ENCODE results near the gene WDR90. TPM values are rescaled to one million over a fixed set of nuclear protein-coding genes. Genes with fewer than 3 reads are reported as not detected.

Gene WDR90
- total RNA-seq, 1 donor from 2014 or later, result 23.2 TPM

- Histone ChIP-seq H3K27me3 (no peaks in the 10 kb centered on the region), H3K36me3 (no peaks in the 10 kb centered on the region), H3K4me3 (no peak overlapping the region), H3K9me3 (no peaks in the 10 kb centered on the region), H3K27ac (peak overlapping the region; percentile 68), H3K4me1 (peaks cover 3% of the 10 kb centered on the region)
- ATAC-seq, result no peak
- TF ChIP-seq, protein P1, sequence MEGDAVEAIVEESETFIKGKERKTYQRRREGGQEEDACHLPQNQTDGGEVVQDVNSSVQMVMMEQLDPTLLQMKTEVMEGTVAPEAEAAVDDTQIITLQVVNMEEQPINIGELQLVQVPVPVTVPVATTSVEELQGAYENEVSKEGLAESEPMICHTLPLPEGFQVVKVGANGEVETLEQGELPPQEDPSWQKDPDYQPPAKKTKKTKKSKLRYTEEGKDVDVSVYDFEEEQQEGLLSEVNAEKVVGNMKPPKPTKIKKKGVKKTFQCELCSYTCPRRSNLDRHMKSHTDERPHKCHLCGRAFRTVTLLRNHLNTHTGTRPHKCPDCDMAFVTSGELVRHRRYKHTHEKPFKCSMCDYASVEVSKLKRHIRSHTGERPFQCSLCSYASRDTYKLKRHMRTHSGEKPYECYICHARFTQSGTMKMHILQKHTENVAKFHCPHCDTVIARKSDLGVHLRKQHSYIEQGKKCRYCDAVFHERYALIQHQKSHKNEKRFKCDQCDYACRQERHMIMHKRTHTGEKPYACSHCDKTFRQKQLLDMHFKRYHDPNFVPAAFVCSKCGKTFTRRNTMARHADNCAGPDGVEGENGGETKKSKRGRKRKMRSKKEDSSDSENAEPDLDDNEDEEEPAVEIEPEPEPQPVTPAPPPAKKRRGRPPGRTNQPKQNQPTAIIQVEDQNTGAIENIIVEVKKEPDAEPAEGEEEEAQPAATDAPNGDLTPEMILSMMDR (IDR thresholded peaks at IDR 0.05), result no peak
- intact Hi-C loops (cut with DNase I), result no loop called here
- DNase-seq, result no peak
Measured at GRCh38 chr16:661184-661821, 12.1 kb downstream of the WDR90 start.

DNA sequence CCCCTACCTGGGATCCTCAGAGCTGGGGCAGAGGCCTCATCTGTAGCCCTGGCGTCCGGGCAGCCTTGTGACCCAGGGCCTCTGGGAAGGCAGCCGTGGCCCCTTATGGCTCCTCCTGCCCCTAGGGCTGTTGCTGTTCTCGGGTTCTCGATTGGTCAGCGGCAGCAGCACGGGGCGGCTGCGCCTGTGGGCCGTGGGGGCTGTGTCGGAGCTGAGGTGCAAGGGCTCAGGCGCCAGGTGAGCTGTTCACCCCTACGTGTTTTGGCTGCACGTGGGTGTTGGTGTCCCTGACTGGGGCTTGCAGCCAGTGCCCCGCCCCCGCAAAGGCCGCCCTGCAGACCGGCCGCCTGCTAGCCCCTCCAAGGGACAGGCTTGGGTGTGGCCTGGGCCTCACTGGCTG is 12.9 kb downstream of the WDR90 start:
- DNase-seq, result no peak
- Histone ChIP-seq H3K27me3 (no peaks in the 10 kb centered on the region), H3K36me3 (no peaks in the 10 kb centered on the region), H3K4me3 (no peak overlapping the region), H3K4me1 (peaks cover 4% of the 10 kb centered on the region), H3K9me3 (no peaks in the 10 kb centered on the region), H3K27ac (no peak overlapping the region)
- intact Hi-C loops (cut with DNase I), result no loop called here
- TF ChIP-seq, protein P1 (IDR thresholded peaks at IDR 0.05), result no peak
- no peak for ATAC-seq

GRCh38 chr16:662597-662996 is 13.4 kb downstream of the WDR90 start:
- Histone ChIP-seq H3K27me3 (no peaks in the 10 kb centered on the region), H3K4me3 (no peak overlapping the region)
- TF ChIP-seq, protein P1 (IDR thresholded peaks at IDR 0.05), result no peak

GRCh38 chr16:666572-666971 is 17.4 kb downstream of the WDR90 start:
- intact Hi-C loops (cut with DNase I), result no loop called here
- no peaks in the 10 kb centered on the region for H3K27me3 ChIP-seq
- peaks cover 12% of the 10 kb centered on the region for H3K4me1 ChIP-seq
- no peak overlapping the region for H3K4me3 ChIP-seq
- DNase-seq (no peak), ATAC-seq (no peak)
- peaks cover 19% of the 10 kb centered on the region for H3K36me3 ChIP-seq
- no peak overlapping the region for H3K27ac ChIP-seq
- TF ChIP-seq, protein P1 (IDR thresholded peaks at IDR 0.05), result no peak
- no peaks in the 10 kb centered on the region for H3K9me3 ChIP-seq

More at GRCh38 chr16:662597-662996, 13.4 kb downstream of the WDR90 start:
- no peaks in the 10 kb centered on the region for H3K36me3 ChIP-seq
- H3K9me3 ChIP-seq, result no peaks in the 10 kb centered on the region
- no peak overlapping the region for H3K27ac ChIP-seq
- peaks cover 9% of the 10 kb centered on the region for H3K4me1 ChIP-seq
- ATAC-seq, result no peak
- intact Hi-C loops (cut with DNase I), result no loop called here
- DNase-seq, result no peak

DNA sequence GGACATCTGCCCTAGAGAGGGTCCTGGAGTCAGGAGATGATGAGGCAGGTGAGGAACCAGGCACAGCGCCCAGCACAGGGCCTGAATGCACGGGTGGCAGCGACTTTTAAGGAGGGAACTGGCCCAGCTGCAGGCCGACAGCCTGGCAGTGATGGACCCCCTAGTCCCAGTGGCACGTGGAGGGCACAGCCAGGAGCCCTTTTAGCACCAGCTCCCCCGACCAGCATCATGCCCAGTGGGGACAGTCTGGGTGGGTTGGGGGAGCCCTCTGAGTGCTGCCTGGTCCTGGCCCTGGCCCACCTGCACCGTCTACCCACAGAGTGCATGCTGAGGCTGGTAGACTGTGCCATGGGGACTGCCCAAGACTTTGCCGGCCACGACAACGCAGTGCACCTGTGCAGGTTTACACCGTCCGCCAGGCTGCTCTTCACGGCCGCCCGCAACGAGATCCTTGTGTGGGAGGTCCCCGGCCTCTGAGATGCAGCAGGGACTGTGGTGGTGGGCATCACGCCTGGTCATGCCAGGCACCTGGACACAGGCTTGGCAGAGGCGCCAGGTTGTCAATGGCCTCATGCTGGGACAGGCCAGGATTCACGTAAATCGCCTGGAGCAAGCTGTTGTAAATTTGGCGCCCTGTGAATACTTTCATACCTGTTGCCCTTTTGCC is 18.1 kb downstream of the WDR90 start:
- intact Hi-C loops (cut with DNase I), result no loop called here
- TF ChIP-seq, protein P1 (IDR thresholded peaks at IDR 0.05), result no peak
- no peaks in the 10 kb centered on the region for H3K9me3 ChIP-seq
- no peaks in the 10 kb centered on the region for H3K27me3 ChIP-seq
- ATAC-seq, result no peak
- peak overlapping the region; percentile 87 for H3K27ac ChIP-seq
- no peak for DNase-seq
- peak overlapping the region; percentile 97 for H3K4me3 ChIP-seq
- H3K36me3 ChIP-seq, result peaks cover 26% of the 10 kb centered on the region
- H3K4me1 ChIP-seq, result peaks cover 12% of the 10 kb centered on the region
